Suprapubic skin (tissue), 4 donors: Measurements from ENCODE around the gene LRRC27.

ENCODE experiments used
- POLR2A ChIP-seq, 2 donors: fragments of 450-650 bp; IDR thresholded peaks; one replicate each; pipeline ENCODE4 v1.6.1; 2017; ENCODE audit warnings: antibody characterized with exemption in 2 of 2, mild to moderate bottlenecking in 2 of 2, moderate library complexity in 2 of 2
- POLR2AphosphoS5 ChIP-seq, 3 donors: sonication (generic); formaldehyde crosslinking; IDR thresholded peaks; one replicate each; pipeline ENCODE4 v1.6.1; 2017; ENCODE audit warnings: antibody characterized with exemption in 3 of 3
- TF ChIP-seq, protein P1 (sequence below), 2 donors: fragments of 200-600 bp in 1 of 2; fragments of 450-650 bp in 1 of 2; sonication (generic) in 1 of 2; IDR thresholded peaks; one replicate each; pipeline ENCODE4 v1.5.1; 2016 to 2019; ENCODE audit warnings: antibody characterized with exemption in 2 of 2, mild to moderate bottlenecking in 1 of 2, moderate library complexity in 1 of 2

DNA sequence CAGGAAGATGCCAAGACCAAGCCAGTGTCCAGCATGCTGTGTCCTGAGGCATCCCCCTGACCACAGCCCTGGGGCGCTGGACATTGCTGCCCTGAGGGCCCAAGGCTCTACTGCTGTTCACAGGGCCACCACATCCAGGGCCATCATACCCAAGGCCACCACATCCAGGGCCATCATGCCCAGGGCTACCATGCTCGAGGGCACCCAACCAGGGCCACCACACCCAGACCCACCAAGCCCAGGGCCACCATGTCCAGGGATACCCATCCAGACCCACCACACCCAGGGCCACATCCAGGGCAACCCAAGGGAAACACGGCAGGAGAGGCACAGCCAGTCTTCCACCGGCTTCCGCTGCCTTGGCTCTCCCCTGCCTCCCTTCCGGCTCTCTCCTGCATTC, 41.4 kb upstream of the LRRC27 start:
- TF ChIP-seq, protein P1, sequence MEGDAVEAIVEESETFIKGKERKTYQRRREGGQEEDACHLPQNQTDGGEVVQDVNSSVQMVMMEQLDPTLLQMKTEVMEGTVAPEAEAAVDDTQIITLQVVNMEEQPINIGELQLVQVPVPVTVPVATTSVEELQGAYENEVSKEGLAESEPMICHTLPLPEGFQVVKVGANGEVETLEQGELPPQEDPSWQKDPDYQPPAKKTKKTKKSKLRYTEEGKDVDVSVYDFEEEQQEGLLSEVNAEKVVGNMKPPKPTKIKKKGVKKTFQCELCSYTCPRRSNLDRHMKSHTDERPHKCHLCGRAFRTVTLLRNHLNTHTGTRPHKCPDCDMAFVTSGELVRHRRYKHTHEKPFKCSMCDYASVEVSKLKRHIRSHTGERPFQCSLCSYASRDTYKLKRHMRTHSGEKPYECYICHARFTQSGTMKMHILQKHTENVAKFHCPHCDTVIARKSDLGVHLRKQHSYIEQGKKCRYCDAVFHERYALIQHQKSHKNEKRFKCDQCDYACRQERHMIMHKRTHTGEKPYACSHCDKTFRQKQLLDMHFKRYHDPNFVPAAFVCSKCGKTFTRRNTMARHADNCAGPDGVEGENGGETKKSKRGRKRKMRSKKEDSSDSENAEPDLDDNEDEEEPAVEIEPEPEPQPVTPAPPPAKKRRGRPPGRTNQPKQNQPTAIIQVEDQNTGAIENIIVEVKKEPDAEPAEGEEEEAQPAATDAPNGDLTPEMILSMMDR (IDR thresholded peaks at IDR 0.05) = no peak
- TF ChIP-seq POLR2A (IDR thresholded peaks at IDR 0.05) (no peak), POLR2AphosphoS5 (IDR thresholded peaks at IDR 0.05) (no peak)
